ENCODE data around the gene PAPPA. TPM values are rescaled to one million over a fixed set of nuclear protein-coding genes. Genes with fewer than 3 reads are reported as not detected.

PAPPA gene
- total RNA-seq, 4 donors from 2014 or later = 9.6 to 35.3 (median 14.9) TPM

DNA sequence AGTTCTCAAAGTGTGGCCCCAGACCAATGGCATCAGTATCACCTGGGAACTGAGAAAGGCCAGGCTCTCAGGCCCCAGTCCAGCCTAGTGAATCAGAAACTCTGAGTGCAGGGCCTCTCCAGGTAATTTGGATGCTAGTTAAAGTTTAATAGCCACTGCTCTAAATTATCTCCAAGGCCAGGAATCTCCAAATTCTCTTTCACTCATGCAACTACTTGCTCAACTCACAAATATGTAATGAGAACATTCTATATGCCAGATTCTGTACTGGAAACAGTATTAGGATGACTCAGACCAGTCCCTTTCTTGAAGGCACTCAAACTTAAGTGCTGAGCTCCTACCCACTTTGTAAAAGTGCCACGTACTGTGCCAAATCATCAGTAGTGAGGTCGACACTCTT lies 84.6 kb downstream of the PAPPA start:
- peak; percentile 59 for ATAC-seq (ENCODE audit: low FRiP score)
- TF ChIP-seq, protein P1, sequence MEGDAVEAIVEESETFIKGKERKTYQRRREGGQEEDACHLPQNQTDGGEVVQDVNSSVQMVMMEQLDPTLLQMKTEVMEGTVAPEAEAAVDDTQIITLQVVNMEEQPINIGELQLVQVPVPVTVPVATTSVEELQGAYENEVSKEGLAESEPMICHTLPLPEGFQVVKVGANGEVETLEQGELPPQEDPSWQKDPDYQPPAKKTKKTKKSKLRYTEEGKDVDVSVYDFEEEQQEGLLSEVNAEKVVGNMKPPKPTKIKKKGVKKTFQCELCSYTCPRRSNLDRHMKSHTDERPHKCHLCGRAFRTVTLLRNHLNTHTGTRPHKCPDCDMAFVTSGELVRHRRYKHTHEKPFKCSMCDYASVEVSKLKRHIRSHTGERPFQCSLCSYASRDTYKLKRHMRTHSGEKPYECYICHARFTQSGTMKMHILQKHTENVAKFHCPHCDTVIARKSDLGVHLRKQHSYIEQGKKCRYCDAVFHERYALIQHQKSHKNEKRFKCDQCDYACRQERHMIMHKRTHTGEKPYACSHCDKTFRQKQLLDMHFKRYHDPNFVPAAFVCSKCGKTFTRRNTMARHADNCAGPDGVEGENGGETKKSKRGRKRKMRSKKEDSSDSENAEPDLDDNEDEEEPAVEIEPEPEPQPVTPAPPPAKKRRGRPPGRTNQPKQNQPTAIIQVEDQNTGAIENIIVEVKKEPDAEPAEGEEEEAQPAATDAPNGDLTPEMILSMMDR (IDR thresholded peaks at IDR 0.05) = no peak
- no peak for DNase-seq (ENCODE audit: low spot score)

DNA sequence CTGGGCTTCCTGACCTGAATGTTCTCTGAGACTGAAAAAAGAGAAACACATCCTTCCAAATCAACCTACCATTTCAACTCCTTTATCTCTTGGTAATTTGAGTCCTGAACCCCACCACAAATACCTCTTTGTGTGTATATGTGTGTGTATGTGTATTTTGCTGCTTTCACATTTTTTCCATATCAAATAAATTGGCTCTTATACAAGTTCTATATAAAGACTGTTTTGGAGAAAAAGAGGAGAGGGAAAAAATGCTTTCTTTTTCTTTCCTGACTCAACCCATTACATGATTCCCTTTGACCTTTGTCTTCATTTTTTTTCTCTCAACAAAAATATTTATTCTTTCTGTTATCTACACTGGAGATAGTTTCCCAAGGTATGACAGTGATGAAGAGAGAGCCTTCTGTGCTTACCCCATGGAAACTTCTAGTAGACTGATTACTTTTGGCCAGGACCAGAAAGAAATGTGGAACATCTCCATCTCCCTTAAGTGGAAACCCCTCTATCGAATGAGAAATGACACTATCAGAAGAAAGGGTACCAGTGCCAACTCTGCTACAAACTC lies 85.3 kb downstream of the PAPPA start:
- ATAC-seq (ENCODE audit: low FRiP score) = peak; percentile 35

DNA sequence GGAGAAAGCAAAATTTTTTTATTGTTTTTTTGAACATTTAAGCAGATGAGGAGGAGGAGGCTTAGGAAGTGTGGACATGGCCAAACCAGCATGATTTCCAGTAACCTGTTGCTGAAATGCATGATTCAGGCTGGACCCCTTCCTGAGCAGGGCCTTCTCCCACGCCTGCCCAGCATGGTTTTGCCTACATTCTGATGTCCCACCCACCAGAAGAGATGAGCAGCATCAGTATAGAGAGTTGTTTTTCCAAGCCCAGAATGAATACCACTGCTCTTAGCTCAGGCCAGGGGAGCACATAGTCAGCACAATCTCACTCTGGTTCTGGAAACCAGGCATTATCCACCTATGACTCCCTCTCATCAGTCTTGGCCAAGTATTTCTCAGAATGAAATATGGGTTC lies 90.1 kb downstream of the PAPPA start:
- TF ChIP-seq, protein P1 (IDR thresholded peaks at IDR 0.05) = no peak
- ATAC-seq (ENCODE audit: low FRiP score) = peak; percentile 93

More for the DNA sequence above, 85.3 kb downstream of the PAPPA start:
- TF ChIP-seq, protein P1 (IDR thresholded peaks at IDR 0.05) = no peak
- no peak for DNase-seq (ENCODE audit: low spot score)

DNA sequence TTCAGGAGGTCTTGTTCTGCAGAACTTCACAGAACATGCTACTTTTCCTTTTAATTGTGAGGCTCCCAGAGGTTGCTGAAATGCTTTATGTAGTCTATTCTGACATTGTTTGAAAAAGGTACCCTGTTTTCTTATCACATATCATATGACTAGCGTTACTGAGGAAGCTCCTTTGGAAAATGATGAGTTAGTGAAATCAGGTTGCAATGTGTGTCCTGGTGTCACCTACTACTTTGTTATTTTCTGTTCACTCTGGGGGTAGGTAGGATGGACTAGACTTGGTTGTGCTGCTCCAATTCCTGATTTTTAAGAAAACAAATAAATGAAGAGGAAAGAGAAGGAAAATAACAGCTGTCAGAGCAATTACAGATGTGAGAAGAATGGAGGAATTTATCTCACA lies 93.7 kb downstream of the PAPPA start:
- DNase-seq (ENCODE audit: low spot score) (no peak), ATAC-seq (ENCODE audit: low FRiP score) (no peak)
- TF ChIP-seq, protein P1 (IDR thresholded peaks at IDR 0.05) = no peak

More for the DNA sequence above, 90.1 kb downstream of the PAPPA start:
- DNase-seq (ENCODE audit: low spot score) = no peak

DNA sequence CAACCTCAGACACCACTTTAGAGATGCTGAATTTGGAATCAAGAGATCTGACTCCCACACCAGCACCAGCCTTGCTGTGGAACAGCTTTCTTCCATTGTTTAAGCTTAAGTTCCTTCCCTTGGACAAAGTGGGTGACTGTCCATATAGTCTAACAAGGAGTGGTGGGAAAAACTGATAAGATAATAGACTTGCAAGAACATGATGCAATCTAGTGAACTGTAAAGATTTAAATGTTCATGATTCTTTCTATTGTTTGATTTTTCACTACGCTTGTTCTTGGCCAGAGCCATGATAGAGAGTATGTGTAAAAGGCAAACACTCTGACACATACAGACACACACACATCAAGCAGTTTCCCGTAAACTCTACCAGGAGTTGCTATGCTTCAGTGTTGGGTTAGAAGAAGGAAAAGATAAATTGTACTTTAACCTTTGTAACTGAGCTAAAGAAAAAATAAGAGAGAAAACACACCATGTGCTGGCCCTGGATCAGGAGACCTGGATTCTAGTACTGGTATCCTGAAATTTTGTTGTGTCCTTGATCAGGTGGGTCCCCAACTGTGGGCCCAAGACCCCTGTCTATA lies 94.3 kb downstream of the PAPPA start:
- TF ChIP-seq, protein P1 (IDR thresholded peaks at IDR 0.05) = no peak
- DNase-seq (ENCODE audit: low spot score) (no peak), ATAC-seq (ENCODE audit: low FRiP score) (no peak)

DNA sequence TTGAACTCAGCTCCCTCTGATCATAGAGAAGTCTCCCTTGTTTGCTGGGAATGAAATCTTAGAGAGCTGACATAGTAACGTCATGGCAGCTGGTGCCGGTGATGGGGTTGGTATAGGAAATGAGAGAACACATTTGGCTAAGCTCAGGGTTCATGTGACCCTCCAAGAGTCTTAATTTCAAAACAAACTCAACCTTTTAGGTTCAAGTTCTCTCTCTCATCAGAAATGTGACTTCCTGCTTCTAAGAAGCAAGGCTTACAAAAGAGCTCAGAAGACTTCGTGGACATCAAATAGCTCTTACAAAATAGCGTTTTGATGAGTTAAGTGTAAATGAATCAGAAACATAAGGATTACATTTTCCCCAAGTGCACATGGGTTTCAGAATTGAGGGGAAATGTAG lies 97.3 kb downstream of the PAPPA start:
- TF ChIP-seq, protein P1 (IDR thresholded peaks at IDR 0.05) = no peak
- ATAC-seq (ENCODE audit: low FRiP score) (no peak), DNase-seq (ENCODE audit: low spot score) (no peak)

DNA sequence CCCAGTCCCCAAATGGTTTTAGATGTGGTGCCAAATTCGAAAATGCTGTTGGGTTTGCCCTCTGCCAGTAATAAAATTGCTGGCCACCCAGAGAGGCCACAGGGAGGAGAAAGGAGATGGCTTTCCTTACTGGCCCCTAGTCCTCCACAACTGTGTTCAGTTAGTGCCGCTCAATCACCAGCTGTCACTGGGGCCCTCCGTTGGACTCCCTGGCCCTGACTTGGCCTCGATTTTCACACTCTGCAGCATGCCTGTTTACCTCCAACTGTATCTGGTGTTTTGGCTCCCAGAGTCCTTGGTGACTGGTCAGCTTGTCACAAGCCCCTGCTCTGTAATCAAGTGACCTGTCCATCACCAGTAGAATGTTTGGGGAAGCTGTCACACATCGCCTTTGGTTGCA lies 97.8 kb downstream of the PAPPA start:
- ATAC-seq (ENCODE audit: low FRiP score) = no peak
- TF ChIP-seq, protein P1 (IDR thresholded peaks at IDR 0.05) = no peak

More for the DNA sequence above, 97.8 kb downstream of the PAPPA start:
- DNase-seq (ENCODE audit: low spot score) = no peak

Measured in omental fat pad (tissue), 4 donors.